ENCODE data around the gene TBX2.

DNA sequence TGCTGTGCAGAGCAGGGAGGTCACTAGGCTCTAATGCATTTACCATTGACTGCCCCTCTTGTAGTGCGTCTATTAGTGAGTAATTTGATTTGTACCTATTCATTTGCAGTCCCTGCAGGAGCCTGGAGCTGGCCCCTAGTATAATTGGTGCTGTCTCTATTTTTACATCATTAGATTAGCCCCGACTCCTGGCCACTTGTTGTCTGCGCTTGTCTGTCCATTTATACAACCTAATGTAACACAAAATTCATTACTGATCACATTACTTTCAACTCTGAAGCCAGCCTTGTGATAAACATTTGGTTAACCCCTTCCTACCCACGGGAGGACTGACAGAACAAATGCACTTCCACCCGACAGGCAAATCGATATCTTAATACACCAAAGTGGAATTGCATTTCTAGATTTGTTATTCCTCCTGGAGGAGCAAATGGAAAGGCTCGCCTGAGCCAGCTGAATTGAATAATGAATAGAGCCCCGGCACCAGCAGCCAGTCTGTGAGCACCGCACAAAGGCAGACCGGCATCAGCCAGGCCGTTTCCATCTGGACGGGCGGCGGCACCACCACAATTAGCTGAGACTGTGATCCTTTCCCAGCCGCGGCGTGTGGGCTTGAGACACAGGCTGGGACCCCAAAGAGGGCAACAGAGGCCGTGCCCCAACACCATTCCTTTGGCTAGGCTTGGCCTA, 18.7 kb upstream of the TBX2 start:
- TF ChIP-seq, protein P1, sequence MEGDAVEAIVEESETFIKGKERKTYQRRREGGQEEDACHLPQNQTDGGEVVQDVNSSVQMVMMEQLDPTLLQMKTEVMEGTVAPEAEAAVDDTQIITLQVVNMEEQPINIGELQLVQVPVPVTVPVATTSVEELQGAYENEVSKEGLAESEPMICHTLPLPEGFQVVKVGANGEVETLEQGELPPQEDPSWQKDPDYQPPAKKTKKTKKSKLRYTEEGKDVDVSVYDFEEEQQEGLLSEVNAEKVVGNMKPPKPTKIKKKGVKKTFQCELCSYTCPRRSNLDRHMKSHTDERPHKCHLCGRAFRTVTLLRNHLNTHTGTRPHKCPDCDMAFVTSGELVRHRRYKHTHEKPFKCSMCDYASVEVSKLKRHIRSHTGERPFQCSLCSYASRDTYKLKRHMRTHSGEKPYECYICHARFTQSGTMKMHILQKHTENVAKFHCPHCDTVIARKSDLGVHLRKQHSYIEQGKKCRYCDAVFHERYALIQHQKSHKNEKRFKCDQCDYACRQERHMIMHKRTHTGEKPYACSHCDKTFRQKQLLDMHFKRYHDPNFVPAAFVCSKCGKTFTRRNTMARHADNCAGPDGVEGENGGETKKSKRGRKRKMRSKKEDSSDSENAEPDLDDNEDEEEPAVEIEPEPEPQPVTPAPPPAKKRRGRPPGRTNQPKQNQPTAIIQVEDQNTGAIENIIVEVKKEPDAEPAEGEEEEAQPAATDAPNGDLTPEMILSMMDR (IDR thresholded peaks at IDR 0.05; ENCODE audit: low read depth, low read length, poor library complexity, severe bottlenecking), result no peak
- TF ChIP-seq EZH2phosphoT487 (IDR thresholded peaks at IDR 0.05; ENCODE audit: borderline replicate concordance, low read length), result no peak
